Measurements from ENCODE around the gene PIK3C2A. TPM values are rescaled to one million over a fixed set of nuclear protein-coding genes. Genes with fewer than 3 reads are reported as not detected.

The PIK3C2A gene
- total RNA-seq, 1 donor from 2014 or later, result 83.7 TPM

- DNase-seq (ENCODE audit: low spot score), result no peak
Observed at GRCh38 chr11:17162376-17162775, 45.4 kb downstream of the PIK3C2A start.

- DNase-seq (ENCODE audit: low spot score), result no peak
Observed at GRCh38 chr11:17161515-17161914, 46.3 kb downstream of the PIK3C2A start.

GRCh38 chr11:17159441-17159840 lies 48.3 kb downstream of the PIK3C2A start:
- DNase-seq (ENCODE audit: low spot score), result no peak

Other genes starting within 250 kb of the PIK3C2A start
- gene PLEKHA7, start 193.6 kb downstream of the PIK3C2A start, total RNA-seq, result 60.9 TPM
- 703 TPM for gene RPS13, start 130.3 kb downstream of the PIK3C2A start, total RNA-seq
- gene NUCB2, start 68.8 kb upstream of the PIK3C2A start, total RNA-seq, result 145 TPM
- 8.2 TPM for gene NCR3LG1, start 143.8 kb upstream of the PIK3C2A start, total RNA-seq
- 11.9 TPM for gene KCNJ11, start 180.7 kb upstream of the PIK3C2A start, total RNA-seq